Measurements from ENCODE around the gene ING3.

Gene ING3

DNA sequence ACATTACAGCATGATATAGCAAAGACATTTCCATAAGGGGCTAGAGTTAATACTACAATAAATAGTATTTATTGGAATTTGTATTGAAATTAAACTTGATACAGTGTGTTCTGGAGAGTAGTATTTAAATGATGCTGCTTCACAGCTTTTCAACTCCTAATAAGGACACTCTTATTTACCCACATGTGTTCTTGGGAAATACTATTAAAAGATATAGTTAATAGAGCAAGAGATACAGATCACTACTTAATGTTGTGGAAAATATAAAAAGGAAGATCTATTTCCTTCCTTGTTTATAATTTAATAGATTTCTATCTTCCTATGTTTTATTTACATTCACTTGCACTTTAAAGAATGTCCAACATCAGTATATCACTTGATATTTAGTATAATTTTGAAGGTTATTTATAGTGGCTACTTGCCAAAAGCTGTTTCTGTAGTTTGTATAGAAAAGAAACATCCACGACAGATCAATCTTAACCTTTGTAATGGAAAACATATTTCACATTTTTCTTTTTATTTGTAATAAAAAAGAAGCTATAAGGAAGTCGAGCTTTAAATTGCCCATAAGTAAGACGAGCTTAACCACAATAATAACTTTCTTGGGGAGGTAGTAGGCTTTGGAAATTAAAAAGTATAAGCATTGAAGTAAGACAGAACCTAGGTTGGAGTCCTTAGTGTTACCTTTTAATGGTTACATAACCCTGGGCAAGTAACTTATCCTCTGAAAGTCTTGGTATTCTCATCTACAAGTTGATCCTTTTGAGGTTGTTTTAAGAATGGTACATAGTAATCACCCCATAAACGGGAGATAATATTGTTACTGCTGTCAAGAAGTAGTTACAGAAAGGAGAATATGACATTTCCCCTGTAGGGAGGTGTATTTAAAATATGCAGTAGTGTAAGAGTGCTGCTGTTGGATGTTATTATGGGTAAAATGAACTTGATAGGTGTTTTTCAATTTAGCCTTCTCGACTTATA lies 70.7 kb downstream of the ING3 start:
- TF ChIP-seq, protein P1, sequence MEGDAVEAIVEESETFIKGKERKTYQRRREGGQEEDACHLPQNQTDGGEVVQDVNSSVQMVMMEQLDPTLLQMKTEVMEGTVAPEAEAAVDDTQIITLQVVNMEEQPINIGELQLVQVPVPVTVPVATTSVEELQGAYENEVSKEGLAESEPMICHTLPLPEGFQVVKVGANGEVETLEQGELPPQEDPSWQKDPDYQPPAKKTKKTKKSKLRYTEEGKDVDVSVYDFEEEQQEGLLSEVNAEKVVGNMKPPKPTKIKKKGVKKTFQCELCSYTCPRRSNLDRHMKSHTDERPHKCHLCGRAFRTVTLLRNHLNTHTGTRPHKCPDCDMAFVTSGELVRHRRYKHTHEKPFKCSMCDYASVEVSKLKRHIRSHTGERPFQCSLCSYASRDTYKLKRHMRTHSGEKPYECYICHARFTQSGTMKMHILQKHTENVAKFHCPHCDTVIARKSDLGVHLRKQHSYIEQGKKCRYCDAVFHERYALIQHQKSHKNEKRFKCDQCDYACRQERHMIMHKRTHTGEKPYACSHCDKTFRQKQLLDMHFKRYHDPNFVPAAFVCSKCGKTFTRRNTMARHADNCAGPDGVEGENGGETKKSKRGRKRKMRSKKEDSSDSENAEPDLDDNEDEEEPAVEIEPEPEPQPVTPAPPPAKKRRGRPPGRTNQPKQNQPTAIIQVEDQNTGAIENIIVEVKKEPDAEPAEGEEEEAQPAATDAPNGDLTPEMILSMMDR (IDR thresholded peaks at IDR 0.05; ENCODE audit: control insufficient read depth, insufficient read depth, low read depth, low read length, missing control alignments): no peak
- H3K4me3 ChIP-seq (ENCODE audit: control insufficient read depth, low read depth, low read length): no peak overlapping the region
- no peak for DNase-seq (ENCODE audit: low read depth)

DNA sequence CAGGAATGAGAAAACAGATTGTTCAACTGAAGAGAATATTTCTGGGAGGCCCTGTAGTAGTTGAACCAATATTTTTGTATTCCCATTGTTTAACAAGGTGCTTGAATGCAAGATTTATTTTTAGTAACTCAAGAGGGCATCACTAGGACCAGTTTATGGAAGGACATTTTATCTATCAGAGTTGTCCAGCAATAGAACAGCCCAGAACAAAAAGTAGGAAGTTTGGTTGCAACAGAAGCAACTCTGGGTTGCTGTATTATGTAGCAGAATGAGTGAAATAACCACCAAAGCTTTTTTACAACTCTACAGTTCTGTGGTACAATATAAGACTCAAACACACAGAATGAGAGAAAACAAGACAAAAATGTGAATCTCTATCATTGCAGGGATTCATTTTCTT lies 72.6 kb downstream of the ING3 start:
- TF ChIP-seq, protein P1 (IDR thresholded peaks at IDR 0.05; ENCODE audit: control insufficient read depth, insufficient read depth, low read depth, low read length, missing control alignments): no peak
- DNase-seq (ENCODE audit: low read depth): no peak
- no peak overlapping the region for H3K4me3 ChIP-seq (ENCODE audit: control insufficient read depth, low read depth, low read length)

DNA sequence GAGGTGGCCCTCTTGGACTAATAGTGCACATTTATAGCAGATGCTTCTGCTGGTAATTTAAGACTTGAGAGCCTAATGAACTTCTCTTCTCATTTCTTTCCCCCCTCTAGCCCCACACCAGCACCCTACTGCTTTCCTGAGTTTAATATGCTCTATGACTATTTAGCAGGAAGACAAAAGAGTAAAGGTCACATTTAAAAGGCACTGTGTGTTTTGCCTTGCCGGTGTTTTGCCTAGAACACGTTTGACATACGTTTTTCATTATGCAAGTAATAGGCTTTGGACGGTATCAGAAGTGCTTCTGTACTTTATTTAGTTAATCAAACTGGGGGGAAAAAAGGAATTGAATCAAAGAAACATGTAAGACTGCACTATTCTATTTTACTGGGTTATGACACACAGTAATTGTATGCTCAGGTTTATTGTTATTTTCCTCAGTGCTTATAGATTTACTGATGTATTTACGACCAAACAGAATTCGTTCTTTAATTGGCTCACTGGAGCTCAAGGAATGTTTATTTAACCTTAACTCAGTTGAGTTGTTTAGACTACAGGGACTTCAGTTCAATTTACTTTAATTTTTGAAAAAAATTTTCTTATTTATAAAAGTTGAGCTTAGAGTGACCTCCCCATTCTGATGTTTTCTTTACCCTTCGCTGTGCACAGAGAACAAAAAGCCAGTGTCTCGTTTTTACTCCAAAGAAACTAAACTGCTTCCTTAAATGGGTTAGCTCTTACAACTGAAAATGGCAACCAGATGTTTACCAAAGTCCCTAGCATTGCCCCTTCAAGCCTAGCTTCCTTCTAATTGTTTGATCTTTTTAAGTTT lies 73.3 kb downstream of the ING3 start:
- DNase-seq (ENCODE audit: low read depth): no peak
- H3K4me3 ChIP-seq (ENCODE audit: control insufficient read depth, low read depth, low read length): no peak overlapping the region
- TF ChIP-seq, protein P1 (IDR thresholded peaks at IDR 0.05; ENCODE audit: control insufficient read depth, insufficient read depth, low read depth, low read length, missing control alignments): no peak

DNA sequence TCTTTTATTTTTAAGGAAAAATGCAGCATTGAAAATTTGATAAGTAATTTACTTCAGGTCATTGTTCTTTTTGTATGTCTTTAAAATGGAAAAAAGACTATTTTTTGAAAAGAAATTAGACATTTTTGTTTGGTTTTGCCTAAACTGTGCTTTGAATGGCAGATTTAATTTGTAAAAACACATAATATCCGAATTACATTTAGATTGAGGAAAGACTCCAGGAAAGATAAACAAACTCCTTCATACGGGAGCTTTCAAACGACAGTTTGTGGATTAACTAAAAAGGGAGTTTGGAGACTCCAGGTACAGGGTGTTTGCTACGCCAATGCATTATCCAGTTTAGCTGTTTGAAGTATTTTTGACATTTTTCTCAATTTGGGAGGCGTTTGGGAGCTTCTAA lies 74.0 kb downstream of the ING3 start:
- TF ChIP-seq, protein P1 (IDR thresholded peaks at IDR 0.05; ENCODE audit: control insufficient read depth, insufficient read depth, low read depth, low read length, missing control alignments): no peak
- no peak for DNase-seq (ENCODE audit: low read depth)
- H3K4me3 ChIP-seq (ENCODE audit: control insufficient read depth, low read depth, low read length): no peak overlapping the region

DNA sequence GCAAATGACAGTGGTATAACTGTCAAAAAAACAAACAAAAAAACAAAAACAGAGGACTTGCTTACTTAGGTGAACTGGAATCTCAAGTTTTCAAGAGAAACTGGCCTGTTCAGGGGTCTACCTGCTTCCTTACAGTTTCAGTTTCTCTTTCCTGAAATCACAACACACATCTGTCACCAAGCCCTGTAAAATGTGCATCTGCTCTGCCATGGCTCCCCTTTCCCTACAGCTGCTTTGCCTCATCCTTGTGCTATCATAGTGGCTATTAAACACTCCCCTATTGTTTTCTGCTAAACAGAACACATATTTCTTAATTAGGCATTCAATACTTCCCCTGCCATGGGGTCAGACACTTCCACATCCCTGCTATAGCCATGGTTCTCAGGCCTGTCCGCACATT lies 75.6 kb downstream of the ING3 start:
- TF ChIP-seq, protein P1 (IDR thresholded peaks at IDR 0.05; ENCODE audit: control insufficient read depth, insufficient read depth, low read depth, low read length, missing control alignments): no peak
- DNase-seq (ENCODE audit: low read depth): no peak
- no peak overlapping the region for H3K4me3 ChIP-seq (ENCODE audit: control insufficient read depth, low read depth, low read length)

DNA sequence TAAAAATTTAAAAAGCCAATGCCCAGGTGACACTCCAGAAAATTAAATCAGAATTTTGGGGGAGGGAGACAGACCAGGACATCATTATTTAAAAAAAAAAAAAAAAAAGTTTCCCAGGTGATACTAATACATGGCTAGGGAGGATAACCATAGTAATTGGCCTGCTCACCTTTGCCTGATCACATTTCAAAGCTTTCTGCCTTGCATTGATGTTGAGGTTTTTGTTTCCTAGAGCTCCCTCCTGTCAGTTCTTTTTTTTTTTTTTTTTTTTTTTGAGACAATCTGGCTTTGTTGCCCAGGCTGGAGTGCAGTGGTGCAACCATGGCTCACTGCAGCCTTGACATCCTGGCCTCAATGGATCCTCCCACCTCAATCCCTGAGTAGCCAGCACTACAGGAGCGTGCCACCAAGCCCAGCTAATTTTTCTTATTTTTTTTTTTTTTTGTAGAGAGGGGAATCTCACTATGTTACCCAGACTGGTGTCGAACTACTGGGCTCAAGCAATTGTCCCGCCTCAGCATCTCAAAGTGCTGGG lies 76.1 kb downstream of the ING3 start:
- DNase-seq (ENCODE audit: low read depth): no peak
- no peak overlapping the region for H3K4me3 ChIP-seq (ENCODE audit: control insufficient read depth, low read depth, low read length)
- TF ChIP-seq, protein P1 (IDR thresholded peaks at IDR 0.05; ENCODE audit: control insufficient read depth, insufficient read depth, low read depth, low read length, missing control alignments): no peak

Data from AG09309 (cell line).